Mammary epithelial cell (primary cell): ENCODE measurements around the gene SORCS2.

ENCODE experiments used
- CTCF ChIP-seq, 2 donors: IDR thresholded peaks in 1 of 2; conservative IDR thresholded peaks in 1 of 2; 2 replicates each; pipeline ENCODE4 v1.5.1; 2011 to 2012; ENCODE audit warnings: inconsistent platforms in 2 of 2, low read length in 2 of 2, mild to moderate bottlenecking in 2 of 2, control low read depth in 1 of 2, low read depth in 1 of 2; ENCODE audit not compliant: insufficient read depth in 1 of 2; ENCODE audit errors: extremely low read depth in 1 of 2
- EZH2 ChIP-seq: IDR thresholded peaks from 2 replicates; pipeline ENCODE4 v1.6.1; 2012; ENCODE audit warnings: low read length, inconsistent platforms, borderline replicate concordance

GRCh38 chr4:7595934-7596461, 403.7 kb downstream of the SORCS2 start:
- TF ChIP-seq CTCF (conservative IDR thresholded peaks at IDR 0.05 in 1 of 2, IDR thresholded peaks at IDR 0.05 in 1 of 2; ENCODE audit: extremely low read depth in 1 of 2, insufficient read depth in 1 of 2, low read depth in 1 of 2, low read length in 2 of 2) (no peak), EZH2 (no peak)
